GM21786 (cell line): Measurements from ENCODE around the gene ADCK2.
"Not testable (repeated sequence)": the region's sequence is repeated elsewhere in the genome, so short reads cannot be mapped to it uniquely, and the experiment has no call there.

Experiments
- ATAC-seq: cut with Tn5 transposase; IDR thresholded peaks from one replicate; pipeline ENCODE4 v1.9.1; 2021; ENCODE audit not compliant: unreplicated experiment

Gene ADCK2

GRCh38 chr7:140672382-140673062 lies at the start of gene ADCK2:
Gene ADCK2, plus strand, starts transcription at chr7:140672945. Its CDS starts 386 bp downstream, at chr7:140673331.
- peak; percentile 45 for ATAC-seq

GRCh38 chr7:140623980-140624379 lies 48.8 kb upstream of the ADCK2 start:
- ATAC-seq = no peak

- ATAC-seq = no peak
These were observed 48.2 kb upstream of the ADCK2 start for GRCh38 chr7:140624392-140625191.

GRCh38 chr7:140625192-140625558 lies 47.6 kb upstream of the ADCK2 start:
- ATAC-seq = not testable (repeated sequence)

- ATAC-seq = no peak
These were observed 46.6 kb upstream of the ADCK2 start for GRCh38 chr7:140625908-140626868.

- ATAC-seq = no peak
These were observed 41.7 kb upstream of the ADCK2 start for GRCh38 chr7:140631021-140631420.

GRCh38 chr7:140631602-140632001 lies 41.1 kb upstream of the ADCK2 start:
- ATAC-seq = no peak

GRCh38 chr7:140635345-140635744 lies 37.4 kb upstream of the ADCK2 start:
- ATAC-seq = no peak

GRCh38 chr7:140635816-140636215 lies 36.9 kb upstream of the ADCK2 start:
- no peak for ATAC-seq

GRCh38 chr7:140637400-140637799 lies 35.3 kb upstream of the ADCK2 start:
- ATAC-seq = no peak

GRCh38 chr7:140638173-140638791 lies 34.5 kb upstream of the ADCK2 start:
- no peak for ATAC-seq

GRCh38 chr7:140639366-140640053 lies 33.2 kb upstream of the ADCK2 start:
- ATAC-seq = no peak

- no peak for ATAC-seq
These were observed 32.6 kb upstream of the ADCK2 start for GRCh38 chr7:140640060-140640637.

GRCh38 chr7:140640727-140641523 lies 31.8 kb upstream of the ADCK2 start, which contains the start of gene DENND2A:
Gene DENND2A, minus strand, starts transcription at chr7:140640813. Its CDS starts 38,416 bp downstream, at chr7:140602397.
- ATAC-seq = no peak

- no peak for ATAC-seq
These were observed 31.1 kb upstream of the ADCK2 start for GRCh38 chr7:140641524-140642195.

- no peak for ATAC-seq
These were observed 29.3 kb upstream of the ADCK2 start for GRCh38 chr7:140643416-140643815.

- ATAC-seq = not testable (repeated sequence)
These were observed 28.0 kb upstream of the ADCK2 start for GRCh38 chr7:140644761-140645160.

GRCh38 chr7:140645166-140645900 lies 27.4 kb upstream of the ADCK2 start:
- ATAC-seq = no peak
